Activated T-helper 2 cell treated with anti-CD3 and anti-CD28 coated beads, Interferon-gamma antibody, Interleukin-2, Interleukin-4, amounts not matched to agents 10 μg/mL and 5 μg/mL and 100 μg/mL, durations not matched to agents 14 hours and 24 hours and 36 hours (primary cell): ENCODE results near the gene TEX53. TPM values are rescaled to one million over a fixed set of nuclear protein-coding genes. Genes with fewer than 3 reads are reported as not detected.

Source experiments
- DNase-seq: peaks from one replicate; pipeline ENCODE4 v3.0.0; 2021; ENCODE audit warnings: low spot score
- H3K27ac Mint-ChIP-seq: one replicate; pipeline ENCODE4 v1.8.0; 2021; ENCODE audit warnings: mixed read lengths
- H3K27me3 Mint-ChIP-seq: one replicate; pipeline ENCODE4 v1.8.0; 2021; ENCODE audit warnings: low read depth, mixed read lengths
- H3K36me3 Mint-ChIP-seq: one replicate; pipeline ENCODE4 v1.8.0; 2021; ENCODE audit warnings: low read depth, mixed read lengths
- H3K4me1 Mint-ChIP-seq: one replicate; pipeline ENCODE4 v1.8.0; 2021; ENCODE audit warnings: low read depth, mixed read lengths
- H3K4me3 Mint-ChIP-seq: one replicate; pipeline ENCODE4 v1.8.0; 2021; ENCODE audit warnings: low read depth, mild to moderate bottlenecking, moderate library complexity, mixed read lengths
- H3K9me3 Mint-ChIP-seq: one replicate; pipeline ENCODE4 v1.8.0; 2021; ENCODE audit warnings: mixed read lengths
- intact Hi-C: fragments of 100-400 bp; cut with micrococcal nuclease; formaldehyde crosslinking; loops from one replicate; pipeline ENCODE4 v1.15.1; 2023
- total RNA-seq: library from RNA; stranded (reverse); gene quantifications from 2 replicates; pipeline ENCODE4 v1.2.3, GENCODE V29; 2022

The TEX53 gene
- not detected in 2 replicates for total RNA-seq

GRCh38 chr9:114657705-114658104, at the start of gene TEX53:
Gene TEX53, minus strand, starts transcription at chr9:114657805. Its CDS starts 31 bp downstream, at chr9:114657774.
- intact Hi-C loops: no loop called here
- no peaks in the 10 kb centered on the region for H3K9me3 Mint-ChIP-seq
- H3K4me3 Mint-ChIP-seq: no peak within 1 kb of the TSS
- DNase-seq: no peak
- H3K4me1 Mint-ChIP-seq: peaks cover 9% of the 10 kb centered on the region
- H3K36me3 Mint-ChIP-seq: no peaks in the 10 kb centered on the region
- H3K27me3 Mint-ChIP-seq: peaks cover 3% of the 10 kb centered on the region
- no peak within 1 kb of the TSS for H3K27ac Mint-ChIP-seq

DNA sequence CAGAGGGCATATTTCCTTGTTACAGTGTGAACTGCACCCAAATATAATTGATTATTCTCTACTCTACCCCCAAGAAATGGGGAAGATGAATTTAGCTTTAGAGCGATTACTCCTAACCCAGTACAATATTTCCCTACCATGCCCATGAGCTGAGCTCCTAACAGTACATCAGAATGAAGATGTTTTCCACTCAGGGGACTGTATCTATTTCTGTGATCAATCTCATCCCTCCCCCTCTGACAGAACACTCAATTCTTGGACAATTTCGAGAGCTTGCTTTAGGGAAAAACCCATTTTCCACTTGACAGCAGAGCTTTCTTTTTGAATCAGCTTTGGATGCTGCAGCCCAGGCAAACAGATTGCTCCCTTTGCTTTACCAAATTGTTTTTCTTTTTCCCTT, 49.1 kb upstream of the TEX53 start:
- H3K27ac Mint-ChIP-seq: peak overlapping the region; percentile 86
- H3K27me3 Mint-ChIP-seq: no peaks in the 10 kb centered on the region
- H3K36me3 Mint-ChIP-seq: peaks cover 36% of the 10 kb centered on the region
- intact Hi-C loops: loop anchor here (1.0 kb wide), 1 partner anchor 8 kb away; no protein-coding TSS in a partner anchor
- H3K9me3 Mint-ChIP-seq: peaks cover 4% of the 10 kb centered on the region
- DNase-seq: no peak
- peak overlapping the region; percentile 67 for H3K4me3 Mint-ChIP-seq
- H3K4me1 Mint-ChIP-seq: peaks cover 67% of the 10 kb centered on the region

DNA sequence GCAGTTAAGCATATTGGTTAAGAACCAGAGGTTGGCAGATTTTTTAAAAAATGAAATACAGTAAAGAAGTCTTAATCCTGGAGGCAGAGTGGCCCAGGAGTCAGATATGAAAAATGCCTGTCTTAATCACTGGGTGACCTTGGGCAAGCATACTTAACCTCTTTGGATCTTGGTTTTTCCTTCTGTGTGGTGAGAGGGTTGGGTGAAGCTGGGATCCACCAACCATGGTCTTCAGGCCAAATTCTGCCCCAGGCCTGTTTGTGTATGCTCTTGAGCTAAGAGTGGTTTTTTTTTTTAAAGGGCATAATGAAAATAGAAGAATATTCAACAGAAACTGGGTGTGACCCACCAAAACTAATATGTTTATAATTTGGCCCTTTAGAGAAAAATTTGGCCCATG, 44.4 kb upstream of the TEX53 start:
- H3K4me1 Mint-ChIP-seq: peaks cover 67% of the 10 kb centered on the region
- intact Hi-C loops: no loop called here
- DNase-seq: no peak
- no peak overlapping the region for H3K4me3 Mint-ChIP-seq
- H3K27me3 Mint-ChIP-seq: no peaks in the 10 kb centered on the region
- H3K9me3 Mint-ChIP-seq: no peaks in the 10 kb centered on the region
- peaks cover 40% of the 10 kb centered on the region for H3K36me3 Mint-ChIP-seq
- H3K27ac Mint-ChIP-seq: peak overlapping the region; percentile 52

GRCh38 chr9:114697951-114698351, 40.3 kb upstream of the TEX53 start:
- Mint-ChIP-seq H3K4me1 (peaks cover 78% of the 10 kb centered on the region), H3K4me3 (peak overlapping the region; percentile 28), H3K9me3 (no peaks in the 10 kb centered on the region), H3K36me3 (peaks cover 29% of the 10 kb centered on the region), H3K27me3 (no peaks in the 10 kb centered on the region), H3K27ac (peak overlapping the region; percentile 96)
- no peak for DNase-seq
- intact Hi-C loops: loop anchor here (1.0 to 10.0 kb wide), 9 partner anchors 8 to 1943 kb away; partner anchors contain the start of genes SNX30 and TEX48

GRCh38 chr9:114696814-114697544, 39.4 kb upstream of the TEX53 start:
- DNase-seq: peak; percentile 75
- Mint-ChIP-seq H3K27me3 (no peaks in the 10 kb centered on the region), H3K4me1 (peaks cover 87% of the 10 kb centered on the region), H3K27ac (peak overlapping the region; percentile 96), H3K9me3 (no peaks in the 10 kb centered on the region), H3K4me3 (peak overlapping the region; percentile 52), H3K36me3 (peaks cover 27% of the 10 kb centered on the region)
- intact Hi-C loops: loop anchor here (1.0 to 10.0 kb wide), 5 partner anchors 10 to 1942 kb away; partner anchors contain the start of gene SNX30

GRCh38 chr9:114695948-114696347, 38.3 kb upstream of the TEX53 start:
- peaks cover 21% of the 10 kb centered on the region for H3K36me3 Mint-ChIP-seq
- no peak for DNase-seq
- no peaks in the 10 kb centered on the region for H3K9me3 Mint-ChIP-seq
- no peaks in the 10 kb centered on the region for H3K27me3 Mint-ChIP-seq
- H3K4me1 Mint-ChIP-seq: peaks cover 88% of the 10 kb centered on the region
- peak overlapping the region; percentile 96 for H3K27ac Mint-ChIP-seq
- H3K4me3 Mint-ChIP-seq: no peak overlapping the region
- intact Hi-C loops: loop anchor here (10.0 kb wide), 2 partner anchors 1181 to 1941 kb away; partner anchors contain the start of gene SNX30

- H3K4me3 Mint-ChIP-seq: no peak overlapping the region
- intact Hi-C loops: loop anchor here (5.0 to 10.0 kb wide), 3 partner anchors 153 to 1940 kb away; partner anchors contain the start of gene SNX30
- H3K4me1 Mint-ChIP-seq: peaks cover 94% of the 10 kb centered on the region
- no peaks in the 10 kb centered on the region for H3K9me3 Mint-ChIP-seq
- peak overlapping the region; percentile 85 for H3K27ac Mint-ChIP-seq
- peaks cover 24% of the 10 kb centered on the region for H3K36me3 Mint-ChIP-seq
- peak; percentile 40 for DNase-seq
- H3K27me3 Mint-ChIP-seq: no peaks in the 10 kb centered on the region
Measured at GRCh38 chr9:114694719-114695269, 37.2 kb upstream of the TEX53 start.

DNA sequence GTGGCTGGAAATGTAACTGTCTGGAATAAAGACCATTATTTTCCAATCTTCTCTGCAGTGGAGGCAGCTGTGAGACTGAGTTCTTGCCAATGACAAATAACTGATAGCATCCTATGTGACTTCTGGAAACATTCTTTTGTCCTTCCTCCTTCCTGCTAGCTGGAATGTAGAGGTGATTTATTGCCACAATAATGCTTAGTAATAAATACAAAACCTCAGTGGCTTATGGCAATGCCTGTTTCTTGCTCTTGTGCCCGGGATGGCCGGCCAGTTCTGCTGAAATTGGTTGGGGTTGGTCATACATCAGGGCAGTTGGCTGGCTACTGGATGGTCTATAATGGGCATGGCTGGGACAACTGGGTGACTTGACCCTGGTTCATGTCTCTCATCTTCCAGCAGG, 36.5 kb upstream of the TEX53 start:
- Mint-ChIP-seq H3K27me3 (no peaks in the 10 kb centered on the region), H3K4me1 (peaks cover 94% of the 10 kb centered on the region), H3K9me3 (no peaks in the 10 kb centered on the region), H3K4me3 (no peak overlapping the region), H3K27ac (peak overlapping the region; percentile 85), H3K36me3 (peaks cover 23% of the 10 kb centered on the region)
- DNase-seq: no peak
- intact Hi-C loops: loop anchor here (5.0 to 10.0 kb wide), 3 partner anchors 153 to 1939 kb away; partner anchors contain the start of gene SNX30

- intact Hi-C loops: loop anchor here (5.0 to 10.0 kb wide), 3 partner anchors 154 to 1939 kb away; partner anchors contain the start of gene SNX30
- no peak overlapping the region for H3K4me3 Mint-ChIP-seq
- H3K9me3 Mint-ChIP-seq: peaks cover 7% of the 10 kb centered on the region
- no peak for DNase-seq
- peaks cover 94% of the 10 kb centered on the region for H3K4me1 Mint-ChIP-seq
- peak overlapping the region; percentile 98 for H3K27ac Mint-ChIP-seq
- no peaks in the 10 kb centered on the region for H3K27me3 Mint-ChIP-seq
- H3K36me3 Mint-ChIP-seq: peaks cover 26% of the 10 kb centered on the region
Measured at GRCh38 chr9:114693248-114693855, 35.7 kb upstream of the TEX53 start.

DNA sequence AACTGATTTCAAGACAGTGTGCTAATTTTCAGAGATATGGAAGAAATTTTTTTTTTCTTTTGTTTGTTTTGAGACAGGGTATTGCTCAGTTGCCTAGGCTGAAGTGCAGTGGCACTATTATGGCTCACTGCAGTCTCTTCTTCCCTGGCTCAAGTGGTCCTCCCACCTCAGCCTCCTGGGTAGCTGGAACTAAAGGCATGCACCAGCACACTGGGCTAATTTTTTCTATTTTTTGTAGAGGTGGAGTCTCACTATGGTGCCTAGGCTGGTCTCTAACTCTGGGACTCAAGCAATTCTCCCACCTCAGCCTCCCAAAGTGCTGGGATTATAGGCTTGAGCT, 34.3 kb upstream of the TEX53 start:
- DNase-seq: no peak
- Mint-ChIP-seq H3K27me3 (no peaks in the 10 kb centered on the region), H3K4me1 (peaks cover 93% of the 10 kb centered on the region), H3K9me3 (peaks cover 15% of the 10 kb centered on the region), H3K27ac (peak overlapping the region; percentile 98), H3K36me3 (peaks cover 37% of the 10 kb centered on the region), H3K4me3 (no peak overlapping the region)
- intact Hi-C loops: loop anchor here (1.0 to 10.0 kb wide), 10 partner anchors 27 to 1937 kb away; partner anchors contain the start of gene SNX30

GRCh38 chr9:114691046-114691955, 33.7 kb upstream of the TEX53 start:
- Mint-ChIP-seq H3K4me3 (peak overlapping the region; percentile 43), H3K27ac (peak overlapping the region; percentile 98), H3K9me3 (peaks cover 18% of the 10 kb centered on the region), H3K36me3 (peaks cover 42% of the 10 kb centered on the region), H3K4me1 (peaks cover 93% of the 10 kb centered on the region), H3K27me3 (no peaks in the 10 kb centered on the region)
- intact Hi-C loops: loop anchor here (1.0 to 10.0 kb wide), 10 partner anchors 28 to 1936 kb away; partner anchors contain the start of gene SNX30
- DNase-seq: peak; percentile 82

DNA sequence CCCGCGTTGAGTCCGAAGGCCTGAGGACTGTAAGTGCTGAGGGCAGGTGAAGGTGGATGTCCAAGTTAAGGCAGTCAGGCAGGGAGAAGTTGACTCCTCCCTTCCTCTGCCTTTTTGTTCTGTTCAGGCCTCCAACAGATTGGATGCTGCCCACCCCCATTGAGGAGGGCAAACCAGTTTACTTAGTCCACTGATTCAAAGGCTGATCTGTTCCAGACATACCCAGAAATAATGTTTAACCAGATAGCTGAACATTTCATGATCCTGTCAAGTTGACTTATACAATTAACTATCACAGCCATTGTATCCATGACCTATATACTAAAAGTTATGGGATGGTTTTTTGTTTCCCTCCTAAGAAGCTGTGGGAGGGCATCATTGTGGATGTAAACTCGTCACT, 32.7 kb upstream of the TEX53 start:
- no peak for DNase-seq
- Mint-ChIP-seq H3K9me3 (peaks cover 24% of the 10 kb centered on the region), H3K4me3 (peak overlapping the region; percentile 49), H3K27me3 (no peaks in the 10 kb centered on the region), H3K4me1 (peaks cover 95% of the 10 kb centered on the region), H3K27ac (peak overlapping the region; percentile 98), H3K36me3 (peaks cover 49% of the 10 kb centered on the region)
- intact Hi-C loops: loop anchor here (1.0 to 10.0 kb wide), 7 partner anchors 8 to 1936 kb away; partner anchors contain the start of gene SNX30
